Mucosa of stomach (tissue), 1 donor: Measurements from ENCODE around the gene GIGYF1.

Experiments
- H3K27me3 ChIP-seq: one replicate; pipeline ENCODE4 v1.7.0; 2013; ENCODE audit warnings: mild to moderate bottlenecking, low read length; ENCODE audit not compliant: control insufficient read depth, insufficient read depth
- H3K36me3 ChIP-seq: one replicate; pipeline ENCODE4 v1.7.0; 2013; ENCODE audit warnings: low read length; ENCODE audit not compliant: control insufficient read depth, insufficient read depth
- H3K4me1 ChIP-seq: one replicate; pipeline ENCODE4 v1.7.0; 2013; ENCODE audit warnings: mild to moderate bottlenecking, low read length; ENCODE audit not compliant: control insufficient read depth, insufficient read depth
- H3K4me3 ChIP-seq: one replicate; pipeline ENCODE4 v1.7.0; 2013; ENCODE audit warnings: low read length
- H3K9ac ChIP-seq: one replicate; pipeline ENCODE4 v1.7.0; 2013; ENCODE audit warnings: mild to moderate bottlenecking, low read length, moderate library complexity
- H3K9me3 ChIP-seq: one replicate; pipeline ENCODE4 v1.7.0; 2013; ENCODE audit warnings: mild to moderate bottlenecking, low read length, moderate library complexity; ENCODE audit not compliant: control insufficient read depth
- donor health status: Pancreatic carcinoma.

Gene GIGYF1

DNA sequence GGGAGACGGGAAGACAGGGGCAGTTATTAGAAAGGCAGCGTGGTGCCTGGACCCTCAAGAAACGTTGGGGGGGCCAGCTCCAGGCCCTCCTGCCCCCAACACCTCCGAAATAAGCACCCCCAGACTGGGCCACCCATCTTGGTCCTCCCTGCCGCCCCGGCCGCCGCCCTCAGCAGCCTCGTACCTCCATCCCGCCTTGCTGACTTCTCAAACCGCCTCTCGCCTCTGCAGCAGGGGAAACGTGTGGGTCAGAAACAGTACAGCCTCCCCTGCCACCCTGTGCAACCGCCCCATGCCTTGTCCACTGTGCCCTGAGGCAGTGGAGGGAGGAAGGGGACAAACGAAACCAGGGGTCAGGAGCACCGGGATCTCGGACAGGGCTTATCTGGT, 7.2 kb downstream of the GIGYF1 start:
- H3K36me3 ChIP-seq = peaks cover 13% of the 10 kb centered on the region
- no peaks in the 10 kb centered on the region for H3K27me3 ChIP-seq
- H3K4me3 ChIP-seq = no peak overlapping the region
- H3K4me1 ChIP-seq = peaks cover under 1% of the 10 kb centered on the region
- no peaks in the 10 kb centered on the region for H3K9me3 ChIP-seq
- no peak overlapping the region for H3K9ac ChIP-seq

- no peak overlapping the region for H3K4me3 ChIP-seq
- H3K36me3 ChIP-seq = peaks cover 13% of the 10 kb centered on the region
- H3K9me3 ChIP-seq = no peaks in the 10 kb centered on the region
Observed at GRCh38 chr7:100686201-100686821, 7.7 kb downstream of the GIGYF1 start.

DNA sequence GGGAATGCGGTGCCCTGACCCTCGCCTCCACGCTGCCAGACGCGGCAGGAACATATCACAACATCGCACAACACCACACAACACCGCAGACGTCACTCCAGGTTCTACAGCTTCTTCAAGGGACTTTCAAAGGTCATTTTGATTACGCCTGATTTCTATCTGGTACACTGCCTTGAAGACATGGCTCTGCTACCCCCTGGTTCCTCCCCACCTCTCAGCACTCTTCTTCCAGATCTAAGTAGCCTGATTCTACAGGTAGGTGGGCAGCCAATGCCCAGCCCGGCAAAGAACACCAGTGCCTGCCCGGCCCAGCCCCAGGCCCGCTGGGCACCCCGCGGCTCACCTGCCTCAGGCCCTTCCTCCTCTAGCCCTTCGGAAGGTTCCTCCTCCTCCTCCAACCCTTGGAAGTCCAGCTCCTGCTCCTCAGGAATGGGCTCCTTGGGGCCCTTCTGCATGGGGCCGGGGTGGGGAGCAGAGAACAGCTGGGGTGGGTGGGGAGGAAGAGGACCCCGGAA, 8.4 kb downstream of the GIGYF1 start:
- H3K27me3 ChIP-seq = no peaks in the 10 kb centered on the region
- H3K9ac ChIP-seq = no peak overlapping the region
- no peaks in the 10 kb centered on the region for H3K9me3 ChIP-seq
- peaks cover 13% of the 10 kb centered on the region for H3K36me3 ChIP-seq
- no peaks in the 10 kb centered on the region for H3K4me1 ChIP-seq
- no peak overlapping the region for H3K4me3 ChIP-seq

More at GRCh38 chr7:100686201-100686821, 7.7 kb downstream of the GIGYF1 start:
- Histone ChIP-seq H3K9ac (no peak overlapping the region), H3K27me3 (no peaks in the 10 kb centered on the region), H3K4me1 (no peaks in the 10 kb centered on the region)

GRCh38 chr7:100685049-100685605, 8.9 kb downstream of the GIGYF1 start:
- H3K9ac ChIP-seq = no peak overlapping the region
- H3K36me3 ChIP-seq = peaks cover 13% of the 10 kb centered on the region
- H3K4me3 ChIP-seq = no peak overlapping the region
- H3K4me1 ChIP-seq = no peaks in the 10 kb centered on the region
- H3K9me3 ChIP-seq = no peaks in the 10 kb centered on the region
- H3K27me3 ChIP-seq = no peaks in the 10 kb centered on the region

GRCh38 chr7:100684534-100685042, 9.5 kb downstream of the GIGYF1 start:
- H3K9me3 ChIP-seq = no peaks in the 10 kb centered on the region
- H3K36me3 ChIP-seq = peaks cover 13% of the 10 kb centered on the region
- H3K4me1 ChIP-seq = peaks cover 4% of the 10 kb centered on the region
- H3K4me3 ChIP-seq = no peak overlapping the region
- H3K27me3 ChIP-seq = no peaks in the 10 kb centered on the region
- H3K9ac ChIP-seq = no peak overlapping the region

DNA sequence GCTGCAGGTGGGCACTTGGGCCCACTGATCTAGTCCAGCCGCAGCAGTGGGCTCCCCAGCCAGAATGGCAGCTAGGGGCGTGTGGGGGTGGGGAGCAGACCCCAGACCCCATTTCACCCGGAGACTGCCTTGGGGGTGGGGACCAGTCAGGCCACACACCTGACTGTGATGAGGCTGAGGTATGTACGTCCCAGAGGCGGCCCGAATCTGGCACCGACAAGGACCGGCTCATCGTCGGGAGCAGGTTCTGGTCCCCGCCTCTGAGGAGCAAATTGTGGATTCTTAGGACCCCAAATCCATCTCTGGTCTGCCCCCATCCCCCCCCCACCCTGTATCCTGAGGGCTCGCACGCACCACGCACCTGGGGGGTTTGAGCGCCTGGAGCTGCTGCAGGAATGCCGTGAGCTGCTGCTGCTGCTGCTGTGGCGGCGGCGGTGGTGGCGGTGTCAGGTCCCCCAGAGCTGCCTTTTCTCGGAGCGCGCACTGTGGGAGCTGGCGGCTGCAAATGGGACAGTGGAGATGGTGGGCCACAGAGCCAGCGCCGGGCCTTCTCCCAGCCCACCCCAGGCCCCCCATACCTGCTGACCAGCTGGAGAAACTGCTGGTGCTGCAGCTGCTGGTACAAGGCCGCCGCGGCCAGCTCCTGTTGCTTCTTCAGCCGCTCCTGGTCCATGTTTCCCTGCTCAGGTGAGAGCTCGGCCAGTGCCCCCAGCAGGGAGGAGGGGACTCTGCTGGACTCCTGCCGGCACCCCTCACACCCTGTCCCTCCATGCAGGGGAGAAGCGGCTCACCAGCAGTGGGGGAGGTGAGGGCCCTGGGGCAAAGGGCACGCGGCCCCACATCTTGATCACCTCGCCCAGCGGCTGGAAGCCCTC, 10.2 kb downstream of the GIGYF1 start:
- no peaks in the 10 kb centered on the region for H3K27me3 ChIP-seq
- peaks cover 5% of the 10 kb centered on the region for H3K4me1 ChIP-seq
- no peaks in the 10 kb centered on the region for H3K9me3 ChIP-seq
- no peak overlapping the region for H3K9ac ChIP-seq
- H3K36me3 ChIP-seq = peaks cover 18% of the 10 kb centered on the region
- H3K4me3 ChIP-seq = no peak overlapping the region

GRCh38 chr7:100682991-100683658, 10.9 kb downstream of the GIGYF1 start:
- Histone ChIP-seq H3K4me3 (no peak overlapping the region), H3K4me1 (peaks cover 5% of the 10 kb centered on the region), H3K9me3 (no peaks in the 10 kb centered on the region), H3K36me3 (peaks cover 22% of the 10 kb centered on the region), H3K9ac (no peak overlapping the region), H3K27me3 (no peaks in the 10 kb centered on the region)

- Histone ChIP-seq H3K36me3 (peaks cover 30% of the 10 kb centered on the region), H3K4me1 (peaks cover 5% of the 10 kb centered on the region), H3K4me3 (no peak overlapping the region), H3K9ac (no peak overlapping the region), H3K9me3 (no peaks in the 10 kb centered on the region), H3K27me3 (no peaks in the 10 kb centered on the region)
Observed at GRCh38 chr7:100682228-100682741, 11.8 kb downstream of the GIGYF1 start.

DNA sequence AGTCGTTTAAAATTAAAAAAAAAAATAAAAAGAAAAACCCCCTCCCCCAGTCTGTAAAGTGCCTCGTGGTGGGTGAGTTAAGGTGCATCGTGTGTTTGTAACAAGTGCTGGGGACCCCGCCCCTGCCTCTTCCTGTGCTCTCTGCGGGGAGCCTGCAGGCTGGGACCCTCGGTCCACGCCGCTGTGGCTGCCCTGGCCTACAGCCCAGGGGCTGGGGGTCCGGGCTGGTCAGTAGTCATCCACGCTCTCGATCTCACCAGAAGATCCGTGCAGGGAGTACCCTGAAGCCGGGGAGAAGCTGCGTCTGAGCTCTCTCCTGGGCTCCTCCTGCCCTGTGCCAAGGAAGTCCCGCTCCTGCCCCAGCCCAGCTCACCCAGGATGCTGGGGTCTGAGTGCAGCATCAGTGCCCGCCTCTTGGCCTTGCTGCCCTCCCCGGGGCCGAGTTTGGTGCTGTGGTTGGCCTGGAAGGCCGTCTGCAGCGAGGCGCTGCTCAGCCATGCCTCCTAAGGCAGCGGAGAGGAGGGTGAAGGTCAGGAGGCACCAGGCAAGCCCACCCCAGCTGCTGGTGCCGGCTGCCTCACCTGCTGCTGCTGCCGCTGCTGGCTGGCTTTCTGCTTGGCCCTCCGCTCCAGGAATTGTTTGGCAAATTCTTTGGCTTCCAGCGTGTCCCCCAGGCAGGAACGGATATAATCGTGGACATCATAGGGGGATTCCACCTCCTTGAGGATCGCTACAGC, 12.4 kb downstream of the GIGYF1 start:
- Histone ChIP-seq H3K4me1 (peaks cover 6% of the 10 kb centered on the region), H3K9ac (no peak overlapping the region), H3K36me3 (peaks cover 34% of the 10 kb centered on the region), H3K27me3 (no peaks in the 10 kb centered on the region), H3K4me3 (no peak overlapping the region), H3K9me3 (no peaks in the 10 kb centered on the region)

- no peak overlapping the region for H3K4me3 ChIP-seq
Observed at GRCh38 chr7:100680576-100681271, 13.3 kb downstream of the GIGYF1 start.

More at GRCh38 chr7:100680576-100681271, 13.3 kb downstream of the GIGYF1 start:
- H3K9me3 ChIP-seq = no peaks in the 10 kb centered on the region
- H3K4me1 ChIP-seq = peaks cover 11% of the 10 kb centered on the region
- peaks cover 32% of the 10 kb centered on the region for H3K36me3 ChIP-seq
- H3K27me3 ChIP-seq = no peaks in the 10 kb centered on the region
- no peak overlapping the region for H3K9ac ChIP-seq
